Kidney (tissue), 22 donors: ENCODE data around the gene POLL. TPM values are rescaled to one million over a fixed set of nuclear protein-coding genes. Genes with fewer than 3 reads are reported as not detected.
"Not testable (repeated sequence)": the region's sequence is repeated elsewhere in the genome, so short reads cannot be mapped to it uniquely, and the experiment has no call there.

Experiments
- DNase-seq, 5 donors: peaks; one replicate each; pipeline ENCODE4 v3.0.0-alpha.2; 2013 to 2020
- FAIRE-seq: peaks from 2 replicates; lab custom pipeline; 2012; peaks lifted over from hg19 to GRCh38; lab: Jason Lieb, UNC
- H3K27ac ChIP-seq, 2 donors: one replicate each; pipeline ENCODE4 v1.7.0; 2013; ENCODE audit warnings: low read depth in 2 of 2, low read length in 2 of 2, inconsistent platforms in 1 of 2
- H3K27me3 ChIP-seq: one replicate; pipeline ENCODE4 v1.7.1; 2013; ENCODE audit warnings: low read length, inconsistent platforms; ENCODE audit not compliant: control insufficient read depth, insufficient read depth
- H3K36me3 ChIP-seq, 3 donors: one replicate each; pipeline versions ENCODE4 v1.7.0 to v1.7.1; 2013; ENCODE audit warnings: low read length in 3 of 3, control low read depth in 1 of 3, inconsistent platforms in 1 of 3; ENCODE audit not compliant: insufficient read depth in 3 of 3, control insufficient read depth in 2 of 3
- H3K4me1 ChIP-seq, 3 donors: one replicate each; pipeline versions ENCODE4 v1.7.0 to v1.7.1; 2013; ENCODE audit warnings: low read length in 3 of 3, inconsistent platforms in 1 of 3, low read depth in 1 of 3; ENCODE audit not compliant: control insufficient read depth in 2 of 3, insufficient read depth in 2 of 3
- H3K4me3 ChIP-seq, 3 donors: one replicate each; pipeline versions ENCODE4 v1.7.0 to v1.8.1; 2013; ENCODE audit warnings: low read length in 3 of 3, control low read depth in 1 of 3, inconsistent platforms in 1 of 3
- H3K9ac ChIP-seq, 3 donors: one replicate each; pipeline versions ENCODE4 v1.7.0 to v1.7.1; 2013; ENCODE audit warnings: low read length in 3 of 3, control low read depth in 1 of 3, inconsistent platforms in 1 of 3
- H3K9me3 ChIP-seq, 3 donors: one replicate each; pipeline versions ENCODE4 v1.7.0 to v1.7.1; 2013; ENCODE audit warnings: low read length in 3 of 3, control low read depth in 1 of 3, inconsistent platforms in 1 of 3; ENCODE audit not compliant: control insufficient read depth in 2 of 3, insufficient read depth in 1 of 3
- intact Hi-C: fragments of 100-400 bp; cut with DNase I; formaldehyde crosslinking; loops from one replicate; pipeline ENCODE4 v1.11.1; 2022
- long read RNA-seq, 10 donors: library from polyadenylated mRNA in 1 of 10; unstranded in 1 of 10; transcript quantifications; one replicate each; pipeline ENCODE4 v2.0.0 and lab custom pipeline, GENCODE V29; 2021 to 2026
- polyA plus RNA-seq: library from polyadenylated mRNA; stranded (reverse); fragments of 350-450 nt; fragmentation: Illumina TruSeq; extraction: RNeasy Lipid Tissue Mini Kit (QIAGEN cat#74804); gene quantifications from one replicate; pipeline ENCODE4 v1.2.3, GENCODE V29; 2014; ENCODE audit warnings: low read depth, low replicate concordance; ENCODE audit not compliant: insufficient read depth
- total RNA-seq: library from RNA; stranded (reverse); fragmentation: NEBNext Ultra II Directional; extraction: Animal tissue kit (Norgen Biotek cat#: 25700); gene quantifications from one replicate; pipeline ENCODE4 v1.2.1, GENCODE V29; 2021
- TF ChIP-seq, protein P1 (sequence below): IDR thresholded peaks from 3 replicates; pipeline ENCODE4 v1.5.1; 2012; ENCODE audit warnings: mild to moderate bottlenecking, moderate library complexity, borderline replicate concordance; ENCODE audit not compliant: insufficient read depth; ENCODE audit errors: extremely low read depth
- donor health status: control.
- donor health status: control.
- donor health status: control.
- donor health status: control.
- donor health status: control.
- donor health status: DM: yes; HTN: yes; CAD: no.
- donor health status: Normal renal cell carcinoma (clear cell type).

POLL gene
- total RNA-seq (35.2 TPM), polyA plus RNA-seq (27.5 TPM)
- long read RNA-seq, donor 1, partial matches to known transcripts = 0 of 2 reads
- long read RNA-seq, donor 1, other reads (novel, unspliced or antisense) = 0 of 2 reads
- long read RNA-seq, donor 2, partial matches to known transcripts = 0 of 2 reads
- long read RNA-seq, donor 2, other reads (novel, unspliced or antisense) = 0 of 2 reads
- long read RNA-seq, donor 3, partial matches to known transcripts = 0 of 2 reads
- long read RNA-seq, donor 3, other reads (novel, unspliced or antisense) = 0 of 2 reads
- long read RNA-seq, donor 4, partial matches to known transcripts = 0 of 2 reads
- long read RNA-seq, donor 4, other reads (novel, unspliced or antisense) = 0 of 2 reads
- long read RNA-seq, donor 5, partial matches to known transcripts = 0 of 1 reads
- long read RNA-seq, donor 5, other reads (novel, unspliced or antisense) = 0 of 1 reads
- long read RNA-seq, donor 6 = 0 reads
- long read RNA-seq, donor 7, partial matches to known transcripts = 2 of 22 reads
- long read RNA-seq, donor 7, other reads (novel, unspliced or antisense) = 16 of 22 reads
- long read RNA-seq, donor 8, partial matches to known transcripts = 0 of 2 reads
- long read RNA-seq, donor 8, other reads (novel, unspliced or antisense) = 0 of 2 reads
- long read RNA-seq, donor 9 = 0 reads
- long read RNA-seq, donor 10, partial matches to known transcripts = 0 of 1 reads
- long read RNA-seq, donor 10, other reads (novel, unspliced or antisense) = 0 of 1 reads

DNA sequence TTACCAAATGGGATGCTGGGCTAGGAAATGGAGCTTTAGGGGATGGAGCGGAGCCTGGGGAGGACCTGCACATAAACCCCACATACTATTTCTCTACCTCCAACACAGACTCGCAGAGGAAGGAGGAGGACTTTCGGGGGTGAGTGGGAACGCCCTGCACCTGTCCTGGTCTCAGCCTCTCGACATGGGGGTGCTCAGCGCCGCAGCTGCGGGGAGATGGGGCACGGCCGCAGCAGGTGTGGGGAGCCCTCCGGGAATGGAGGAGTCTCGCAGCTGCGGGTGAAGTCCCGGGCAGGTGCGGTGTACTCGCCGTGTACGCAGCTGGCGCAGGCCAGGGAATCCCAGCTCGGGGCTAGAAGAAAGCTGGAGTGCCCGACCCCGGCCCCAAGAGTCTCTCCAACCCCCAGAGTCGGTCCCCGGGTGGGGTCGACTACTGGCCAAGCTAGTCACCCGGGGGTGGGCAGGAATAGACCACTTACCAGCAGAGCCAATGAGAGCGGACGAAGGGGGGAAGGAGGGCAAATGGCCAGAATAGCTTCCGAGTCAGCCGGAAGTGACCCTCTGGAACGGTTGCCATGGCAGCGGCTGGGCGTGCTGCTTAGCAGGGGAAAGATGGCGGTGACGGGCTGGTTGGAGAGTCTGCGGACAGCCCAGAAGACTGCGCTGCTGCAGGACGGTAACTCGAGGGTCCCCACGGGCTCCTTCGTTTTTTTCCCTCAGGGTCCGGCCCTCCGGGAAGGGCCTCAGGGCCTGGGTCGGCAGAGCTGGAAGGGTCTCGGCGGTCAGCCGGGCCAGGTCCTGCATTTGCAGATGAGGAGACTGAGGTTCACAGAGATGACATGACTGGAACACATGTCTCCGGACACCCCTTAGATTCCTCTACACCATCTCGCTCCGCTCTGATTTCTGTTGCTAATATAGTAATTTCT, at the start of gene POLL, which contains the start of gene DPCD:
TSS of gene POLL (minus strand) at position 533 of the 929 bp plus-strand sequence. CDS start 897 bp downstream, outside the sequence.
TSS of gene DPCD (plus strand) at position 597 of the 929 bp plus-strand sequence. CDS start at position 613, 16 bp downstream.
- Histone ChIP-seq H3K27me3 (no peaks in the 10 kb centered on the region), H3K9me3 (no peaks in the 10 kb centered on the region), H3K4me3 (peak within 1 kb of the TSS; percentile 87 to 100 (median 97)), H3K4me1 (peaks cover 2 to 12% (median 8%) of the 10 kb centered on the region in 3 donors), H3K9ac (peak within 1 kb of the TSS; percentile 77 to 92 (median 80)), H3K27ac (peak within 1 kb of the TSS in 1 of 2 donors; percentile 29), H3K36me3 (peaks cover 0 to 3% (median 0%) of the 10 kb centered on the region in 3 donors)
- DNase-seq (peak; percentile 97 to 98 (median 98)), FAIRE-seq (peak; percentile 30)
- TF ChIP-seq, protein P1, sequence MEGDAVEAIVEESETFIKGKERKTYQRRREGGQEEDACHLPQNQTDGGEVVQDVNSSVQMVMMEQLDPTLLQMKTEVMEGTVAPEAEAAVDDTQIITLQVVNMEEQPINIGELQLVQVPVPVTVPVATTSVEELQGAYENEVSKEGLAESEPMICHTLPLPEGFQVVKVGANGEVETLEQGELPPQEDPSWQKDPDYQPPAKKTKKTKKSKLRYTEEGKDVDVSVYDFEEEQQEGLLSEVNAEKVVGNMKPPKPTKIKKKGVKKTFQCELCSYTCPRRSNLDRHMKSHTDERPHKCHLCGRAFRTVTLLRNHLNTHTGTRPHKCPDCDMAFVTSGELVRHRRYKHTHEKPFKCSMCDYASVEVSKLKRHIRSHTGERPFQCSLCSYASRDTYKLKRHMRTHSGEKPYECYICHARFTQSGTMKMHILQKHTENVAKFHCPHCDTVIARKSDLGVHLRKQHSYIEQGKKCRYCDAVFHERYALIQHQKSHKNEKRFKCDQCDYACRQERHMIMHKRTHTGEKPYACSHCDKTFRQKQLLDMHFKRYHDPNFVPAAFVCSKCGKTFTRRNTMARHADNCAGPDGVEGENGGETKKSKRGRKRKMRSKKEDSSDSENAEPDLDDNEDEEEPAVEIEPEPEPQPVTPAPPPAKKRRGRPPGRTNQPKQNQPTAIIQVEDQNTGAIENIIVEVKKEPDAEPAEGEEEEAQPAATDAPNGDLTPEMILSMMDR = no peak
- intact Hi-C loops = no loop called here

- FAIRE-seq, intact Hi-C loops, H3K27ac ChIP-seq, H3K9me3 ChIP-seq, H3K36me3 ChIP-seq, H3K4me3 ChIP-seq, H3K9ac ChIP-seq, DNase-seq, H3K27me3 ChIP-seq, H3K4me1 ChIP-seq: not testable (repeated sequence)
Measured at GRCh38 chr10:101633510-101633909, 45.5 kb upstream of the POLL start.

DNA sequence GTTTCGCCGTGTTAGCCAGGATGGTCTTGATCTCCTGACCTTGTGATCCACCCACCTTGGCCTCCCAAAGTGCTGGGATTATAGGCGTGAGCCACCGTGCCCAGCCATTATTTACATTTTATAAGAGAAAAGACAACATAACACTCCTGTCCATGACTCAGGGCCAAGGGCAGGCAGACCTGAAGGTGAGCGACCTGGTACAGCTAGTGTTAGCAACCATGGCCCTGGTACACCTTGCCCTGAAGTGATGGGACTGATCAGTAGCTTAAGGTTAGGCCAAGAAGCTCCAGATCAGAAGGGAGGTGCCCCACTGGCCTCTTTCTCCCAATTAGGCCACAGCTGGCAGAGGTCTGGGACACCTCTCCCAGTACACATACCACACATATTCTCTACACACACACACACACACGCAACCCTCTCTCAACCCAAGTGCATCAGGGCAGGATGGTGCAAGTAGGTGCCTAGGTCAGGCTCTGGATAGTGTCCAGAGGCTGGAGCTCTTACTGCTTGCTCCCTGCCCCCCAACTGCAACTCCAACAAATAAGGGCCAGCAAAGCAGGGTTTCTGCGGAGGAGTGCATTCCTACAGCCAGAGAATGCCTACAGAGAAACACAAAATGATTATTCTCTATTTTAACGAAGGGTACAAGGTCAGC, 43.9 kb upstream of the POLL start:
- H3K9me3 ChIP-seq = no peaks in the 10 kb centered on the region
- TF ChIP-seq, protein P1 = no peak
- no peak overlapping the region for H3K27ac ChIP-seq
- FAIRE-seq = no peak
- no peak for DNase-seq
- intact Hi-C loops = no loop called here
- no peaks in the 10 kb centered on the region for H3K4me1 ChIP-seq
- H3K9ac ChIP-seq = no peak overlapping the region
- H3K36me3 ChIP-seq = peaks cover 0 to 7% (median 5%) of the 10 kb centered on the region in 3 donors
- H3K27me3 ChIP-seq = no peaks in the 10 kb centered on the region
- H3K4me3 ChIP-seq = no peak overlapping the region
